Activated CD4-positive, alpha-beta T cell treated with anti-CD3 and anti-CD28 coated beads, Interleukin-2, amount 50 U/mL, for 1 hour (primary cell): Measurements from ENCODE around the gene GPR141.

ENCODE experiments used
- DNase-seq: peaks from one replicate; pipeline ENCODE4 v3.0.0-alpha.2; 2020

The GPR141 gene, protein sequence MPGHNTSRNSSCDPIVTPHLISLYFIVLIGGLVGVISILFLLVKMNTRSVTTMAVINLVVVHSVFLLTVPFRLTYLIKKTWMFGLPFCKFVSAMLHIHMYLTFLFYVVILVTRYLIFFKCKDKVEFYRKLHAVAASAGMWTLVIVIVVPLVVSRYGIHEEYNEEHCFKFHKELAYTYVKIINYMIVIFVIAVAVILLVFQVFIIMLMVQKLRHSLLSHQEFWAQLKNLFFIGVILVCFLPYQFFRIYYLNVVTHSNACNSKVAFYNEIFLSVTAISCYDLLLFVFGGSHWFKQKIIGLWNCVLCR

GRCh38 chr7:37683246-37684120 lies at the start of gene GPR141:
Gene GPR141 (plus strand): TSS chr7:37683766. CDS start chr7:37740394, 56,628 bp downstream.
- no peak for DNase-seq

- DNase-seq, result no peak
These were observed 48.2 kb upstream of the GPR141 start for GRCh38 chr7:37635346-37635745.

GRCh38 chr7:37642028-37642540 lies 41.5 kb upstream of the GPR141 start:
- DNase-seq, result no peak

GRCh38 chr7:37643876-37644275 lies 39.7 kb upstream of the GPR141 start:
- DNase-seq, result no peak

- DNase-seq, result no peak
These were observed 38.1 kb upstream of the GPR141 start for GRCh38 chr7:37645282-37646050.

DNA sequence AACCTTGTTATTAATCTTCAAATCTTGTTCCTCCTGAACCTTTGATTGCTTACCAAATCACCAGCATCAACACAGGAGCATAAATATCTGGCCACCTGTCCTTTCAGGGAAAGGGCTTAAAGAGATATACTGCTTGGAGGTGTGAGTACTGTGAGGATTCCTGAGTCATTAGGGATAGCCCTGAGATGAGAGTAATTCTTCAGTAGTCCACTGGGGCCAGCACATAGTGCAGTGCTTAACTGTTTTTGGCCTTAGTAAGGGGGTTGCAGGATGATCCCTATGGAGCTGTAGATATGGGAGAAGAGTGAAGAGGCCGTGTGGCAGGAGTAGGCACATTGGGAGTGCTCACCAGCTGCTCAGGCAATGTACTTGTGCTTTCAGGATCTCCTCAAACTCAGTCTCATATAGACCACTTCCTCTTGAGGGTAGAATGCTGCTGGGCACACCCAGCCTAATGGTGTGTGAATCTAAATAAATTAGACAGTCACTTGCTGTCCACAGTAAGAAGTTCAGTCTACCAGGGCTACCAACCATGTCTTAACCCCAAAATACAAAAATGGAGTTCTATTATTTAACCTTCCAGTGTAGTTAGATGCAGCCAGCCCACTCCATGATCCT lies 26.5 kb upstream of the GPR141 start:
- DNase-seq, result no peak

DNA sequence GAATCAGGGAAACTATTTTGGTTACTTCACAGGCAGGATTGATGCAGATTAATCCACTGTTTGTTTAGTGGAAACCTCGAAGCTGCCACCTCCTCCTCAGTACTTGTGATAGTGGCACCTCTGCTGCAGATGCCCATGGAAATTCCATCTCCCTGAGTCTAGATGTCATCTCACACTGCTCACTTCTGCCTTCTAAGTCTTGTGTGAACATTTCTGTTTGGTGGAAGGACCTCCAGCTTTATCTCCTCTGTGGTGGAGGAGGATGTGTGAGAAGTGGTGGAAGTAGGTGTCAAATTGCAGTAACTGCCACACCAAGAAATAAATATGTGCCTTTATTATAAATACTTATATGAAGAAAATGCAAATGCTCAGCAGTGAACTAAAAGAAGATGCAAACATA lies 25.8 kb upstream of the GPR141 start:
- no peak for DNase-seq

GRCh38 chr7:37659971-37660565 lies 23.5 kb upstream of the GPR141 start:
- DNase-seq, result no peak

GRCh38 chr7:37660614-37661013 lies 23.0 kb upstream of the GPR141 start:
- DNase-seq, result no peak

DNA sequence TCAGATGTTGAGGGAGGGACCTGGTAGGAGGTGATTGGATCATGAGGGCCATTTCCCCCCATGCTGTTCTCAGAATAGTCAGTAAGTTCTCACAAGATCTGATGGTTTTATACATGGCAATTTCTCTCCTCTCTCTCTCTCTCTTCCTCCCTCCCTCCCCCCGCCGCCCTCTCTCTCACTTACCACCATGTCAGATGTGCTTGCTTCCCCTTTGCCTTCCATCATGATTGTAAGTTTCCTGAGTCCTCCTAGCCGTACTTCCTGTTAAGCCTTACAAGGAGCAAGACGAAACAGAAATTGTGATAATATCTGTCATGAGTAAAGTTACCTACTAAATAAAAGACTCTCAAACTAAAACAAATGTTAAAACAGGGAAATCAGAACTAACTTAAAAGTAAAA lies 19.9 kb upstream of the GPR141 start:
- DNase-seq, result no peak

DNA sequence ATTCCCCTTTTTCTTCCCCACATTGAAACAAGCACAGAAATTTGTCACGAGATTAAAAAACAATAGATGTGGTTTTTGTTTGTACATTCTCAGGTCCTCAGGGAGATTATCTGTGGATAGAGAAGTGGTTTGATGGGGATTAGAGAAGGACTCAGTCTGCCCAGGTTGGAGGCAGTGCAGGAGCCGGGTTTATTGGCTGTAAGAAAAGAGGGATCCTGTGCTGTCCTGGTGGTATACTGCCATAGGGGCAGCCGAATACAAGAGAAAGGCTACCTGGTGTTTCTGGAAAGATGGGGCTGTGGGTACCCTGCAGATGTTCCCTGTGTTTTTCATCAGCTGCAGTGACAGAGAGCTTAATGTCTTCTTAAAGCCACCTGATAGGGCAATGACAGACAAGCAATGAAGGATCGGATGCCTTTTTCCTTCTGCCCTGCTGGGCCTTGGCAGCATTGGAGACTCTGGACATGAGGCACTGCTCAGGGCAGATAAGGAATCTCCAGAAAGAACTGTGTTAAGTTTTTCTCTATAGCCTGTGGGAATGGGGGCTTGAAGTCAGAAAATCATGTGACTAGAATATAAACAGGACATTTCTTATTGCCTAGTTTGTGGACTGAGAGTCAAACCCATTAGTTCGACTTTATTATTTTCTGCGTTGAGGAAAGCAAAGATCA lies 18.1 kb upstream of the GPR141 start:
- no peak for DNase-seq

DNA sequence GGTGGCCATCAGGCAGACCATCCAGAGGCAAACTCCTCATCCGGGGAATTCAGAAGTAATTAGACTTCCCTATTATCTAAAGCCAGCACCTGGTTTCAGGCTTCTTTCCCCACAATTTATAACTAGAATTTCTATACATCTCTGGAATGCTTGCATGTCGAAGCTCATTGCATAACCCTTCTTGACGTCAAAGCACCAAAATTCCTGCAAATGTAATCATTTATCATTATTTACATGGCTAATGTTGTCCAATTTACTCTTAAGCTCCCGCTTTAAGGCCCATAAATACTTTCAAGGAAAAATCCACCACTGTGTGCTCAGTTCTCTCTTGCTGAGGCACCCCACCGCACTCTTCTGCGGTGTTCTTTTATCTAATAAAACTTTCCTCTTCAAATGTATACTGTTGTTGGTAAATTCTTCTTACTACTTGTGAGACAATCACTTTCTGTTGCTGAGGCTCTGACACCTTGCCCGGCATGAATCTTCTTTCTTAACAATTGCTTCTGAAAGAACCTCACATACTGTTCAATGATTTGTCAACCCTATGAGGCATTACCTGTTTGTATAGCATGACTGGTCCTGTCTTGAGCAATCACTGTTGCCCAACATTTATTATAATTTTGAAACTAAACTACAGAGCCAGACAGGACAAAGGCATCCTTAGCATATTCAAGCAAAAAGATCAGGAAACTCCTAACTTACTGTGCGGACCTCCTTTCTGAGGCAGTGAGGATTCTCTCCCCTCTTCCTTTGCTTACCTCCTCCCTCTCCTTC lies 17.4 kb upstream of the GPR141 start:
- DNase-seq, result no peak

GRCh38 chr7:37669818-37670217 lies 13.7 kb upstream of the GPR141 start:
- DNase-seq, result no peak

DNA sequence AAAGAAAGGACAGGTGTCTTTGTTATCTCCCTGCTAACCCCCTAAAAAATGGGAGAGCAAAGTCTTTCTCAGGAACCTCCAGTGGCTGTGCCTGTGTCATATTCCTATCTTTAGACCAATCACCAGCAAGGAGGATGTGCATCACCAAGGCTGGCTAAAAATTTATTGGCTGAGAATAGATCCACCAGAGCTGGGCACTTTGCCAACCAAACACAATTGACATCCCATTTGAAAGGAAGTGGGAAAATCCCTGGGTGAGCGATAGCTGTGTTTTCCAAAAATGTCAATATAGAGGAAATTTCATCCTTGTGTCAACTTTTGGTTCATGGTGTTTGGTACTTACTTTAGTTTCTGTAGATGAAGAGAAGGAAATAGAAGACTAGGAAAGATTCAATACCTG lies 13.1 kb upstream of the GPR141 start:
- no peak for DNase-seq

GRCh38 chr7:37671876-37672275 lies 11.7 kb upstream of the GPR141 start:
- DNase-seq, result no peak

GRCh38 chr7:37672926-37673325 lies 10.6 kb upstream of the GPR141 start:
- DNase-seq, result no peak

DNA sequence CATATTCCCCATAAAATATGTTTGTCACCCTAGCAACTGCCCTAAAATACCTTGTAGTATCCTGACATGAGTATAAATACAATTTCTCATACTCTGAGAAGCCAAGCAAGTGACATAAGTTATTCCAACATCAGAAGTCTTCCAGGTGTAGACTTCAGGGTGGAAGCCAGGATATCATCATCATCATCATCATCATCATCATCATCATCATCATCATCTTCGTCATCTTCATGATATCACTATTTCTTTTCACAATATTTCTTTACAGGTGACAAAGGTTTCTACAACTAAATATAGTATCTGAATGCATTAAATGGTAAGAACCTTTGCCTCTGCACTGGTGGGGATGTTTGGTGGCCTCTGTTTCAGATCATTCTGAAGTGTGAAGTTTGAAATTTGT lies 10.0 kb upstream of the GPR141 start:
- DNase-seq, result no peak

DNA sequence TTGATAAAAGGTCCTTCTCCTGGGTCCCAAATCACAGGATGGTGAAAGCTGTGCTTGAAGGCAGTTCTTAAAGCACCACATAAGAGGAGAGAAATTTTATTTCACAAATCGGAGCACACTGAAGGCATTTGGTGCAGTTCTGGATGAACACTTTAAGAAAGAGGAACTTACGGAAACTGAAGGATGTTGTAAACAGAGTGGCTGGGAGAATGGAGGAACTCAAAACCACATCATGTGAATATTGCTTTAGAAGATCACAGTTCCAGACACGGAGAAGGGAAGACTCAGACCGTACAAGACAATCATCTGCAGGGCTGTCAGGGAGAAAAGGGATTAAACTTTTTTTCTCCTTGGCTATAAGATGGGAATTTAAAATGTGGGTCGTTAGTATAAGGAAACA lies 9.0 kb upstream of the GPR141 start:
- no peak for DNase-seq

- no peak for DNase-seq
These were observed 7.8 kb upstream of the GPR141 start for GRCh38 chr7:37675749-37676148.

GRCh38 chr7:37684927-37685326 lies 1.4 kb downstream of the GPR141 start:
- DNase-seq, result no peak
